Measurements from ENCODE around the gene RAB8B.
"Not testable (repeated sequence)": the region's sequence is repeated elsewhere in the genome, so short reads cannot be mapped to it uniquely, and the experiment has no call there.

RAB8B gene

DNA sequence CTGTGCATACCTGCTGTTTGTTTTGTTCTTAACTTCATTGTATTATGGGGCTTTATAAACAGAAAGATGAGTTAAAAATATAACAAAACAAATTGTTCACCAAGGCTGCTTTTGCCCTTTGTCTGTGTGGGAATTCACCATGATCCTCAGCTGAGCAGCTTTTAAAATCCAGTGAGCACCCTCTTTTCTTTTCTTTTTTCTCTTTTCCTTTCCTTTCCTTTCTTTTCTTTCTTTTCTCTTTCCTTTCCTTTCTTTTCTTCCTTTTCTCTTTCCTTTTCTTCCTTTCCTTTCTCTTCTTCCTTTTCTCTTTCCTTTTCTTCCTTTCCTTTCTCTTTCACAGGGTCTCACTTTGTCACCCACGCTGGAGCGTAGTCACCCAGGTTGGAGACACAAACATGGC, 38.3 kb downstream of the RAB8B start:
- FAIRE-seq (no peak), DNase-seq (ENCODE audit: insufficient read length, low spot score) (no peak)
- TF ChIP-seq POLR2A (IDR thresholded peaks at IDR 0.05; ENCODE audit: low read depth, low read length), result no peak

DNA sequence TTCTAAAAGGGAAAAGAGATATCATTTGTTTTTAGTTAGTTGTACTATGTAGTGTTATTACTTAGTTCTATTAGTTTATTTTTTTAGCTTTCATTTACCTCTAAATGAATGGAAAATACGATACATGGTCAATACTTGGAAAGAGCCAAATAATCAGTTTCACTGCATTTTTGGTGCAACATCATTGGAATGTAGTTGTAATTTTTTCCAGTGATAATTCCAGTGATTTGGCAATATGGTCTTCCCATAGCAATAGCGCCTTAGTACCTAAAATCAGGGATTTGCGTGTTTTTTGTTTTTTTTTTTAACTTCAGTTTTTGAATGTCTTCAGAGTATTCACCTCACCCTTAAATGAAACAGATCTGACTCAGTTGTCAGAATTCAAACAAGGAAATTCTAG, 41.8 kb downstream of the RAB8B start:
- no peak for TF ChIP-seq POLR2A (IDR thresholded peaks at IDR 0.05; ENCODE audit: low read depth, low read length)
- DNase-seq (ENCODE audit: insufficient read length, low spot score) (no peak), FAIRE-seq (no peak)

DNA sequence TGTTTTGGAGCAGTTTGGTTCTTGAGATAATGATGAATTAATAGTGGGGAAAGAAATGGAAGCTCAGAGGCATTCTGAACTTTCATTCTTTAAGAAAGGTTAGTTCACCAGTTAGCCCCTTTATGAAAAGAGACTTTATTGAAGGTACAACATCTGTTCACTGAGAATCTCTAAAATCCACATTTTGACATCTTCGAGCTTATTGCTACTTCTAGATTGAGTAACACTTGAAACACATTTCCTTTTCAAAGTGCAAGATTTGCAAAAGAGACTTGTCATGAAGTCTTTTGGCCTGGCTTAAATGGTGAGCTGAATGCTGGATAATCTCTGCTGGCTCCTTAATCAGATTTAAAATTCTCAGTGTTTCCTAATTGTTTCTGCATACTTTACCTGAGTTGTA, 42.3 kb downstream of the RAB8B start:
- no peak for DNase-seq (ENCODE audit: insufficient read length, low spot score)
- FAIRE-seq, result no peak

DNA sequence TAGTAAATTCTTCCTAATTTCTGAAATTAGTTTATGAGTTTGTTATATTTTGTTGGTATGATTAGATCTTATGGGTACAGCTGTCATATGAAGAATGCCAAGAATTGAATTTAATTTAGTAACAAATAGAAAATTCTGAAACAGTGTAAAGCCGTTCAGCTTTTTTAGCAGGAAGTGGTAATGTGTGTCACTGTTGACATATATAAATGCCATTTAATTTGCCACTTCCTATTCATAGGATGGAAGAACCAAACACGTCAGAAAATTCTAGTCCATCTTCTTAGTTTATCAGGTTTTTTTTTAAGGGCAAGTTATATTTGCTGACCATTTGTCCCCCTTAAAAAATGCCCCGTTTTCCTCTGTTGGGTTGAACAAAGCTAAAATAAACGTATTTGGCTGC, 43.0 kb downstream of the RAB8B start:
- DNase-seq (ENCODE audit: insufficient read length, low spot score) (no peak), FAIRE-seq (no peak)
- no peak for TF ChIP-seq POLR2A (IDR thresholded peaks at IDR 0.05; ENCODE audit: low read depth, low read length)

More for the DNA sequence above, 42.3 kb downstream of the RAB8B start:
- TF ChIP-seq POLR2A (IDR thresholded peaks at IDR 0.05; ENCODE audit: low read depth, low read length), result no peak

DNA sequence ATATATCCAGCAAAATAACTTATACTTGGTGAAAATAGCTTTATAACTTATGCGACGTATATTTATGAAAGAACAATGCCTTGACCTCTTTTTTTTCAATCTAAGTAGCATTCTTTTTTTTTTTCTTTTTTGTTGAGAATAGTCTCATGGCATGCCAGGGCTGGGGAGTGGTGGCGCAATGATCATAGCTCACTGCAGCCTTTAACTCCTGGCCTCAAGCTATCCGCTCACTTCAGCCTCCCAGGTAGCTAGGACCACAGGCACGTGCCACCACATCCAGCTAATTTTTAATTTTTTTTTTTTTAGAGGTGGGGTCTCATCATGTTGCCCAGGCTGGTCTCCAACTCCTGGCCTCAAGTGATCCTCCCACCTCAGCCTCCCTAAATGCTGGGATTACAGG, 43.5 kb downstream of the RAB8B start:
- FAIRE-seq, result no peak
- TF ChIP-seq POLR2A (IDR thresholded peaks at IDR 0.05; ENCODE audit: low read depth, low read length), result no peak
- DNase-seq (ENCODE audit: insufficient read length, low spot score), result no peak

DNA sequence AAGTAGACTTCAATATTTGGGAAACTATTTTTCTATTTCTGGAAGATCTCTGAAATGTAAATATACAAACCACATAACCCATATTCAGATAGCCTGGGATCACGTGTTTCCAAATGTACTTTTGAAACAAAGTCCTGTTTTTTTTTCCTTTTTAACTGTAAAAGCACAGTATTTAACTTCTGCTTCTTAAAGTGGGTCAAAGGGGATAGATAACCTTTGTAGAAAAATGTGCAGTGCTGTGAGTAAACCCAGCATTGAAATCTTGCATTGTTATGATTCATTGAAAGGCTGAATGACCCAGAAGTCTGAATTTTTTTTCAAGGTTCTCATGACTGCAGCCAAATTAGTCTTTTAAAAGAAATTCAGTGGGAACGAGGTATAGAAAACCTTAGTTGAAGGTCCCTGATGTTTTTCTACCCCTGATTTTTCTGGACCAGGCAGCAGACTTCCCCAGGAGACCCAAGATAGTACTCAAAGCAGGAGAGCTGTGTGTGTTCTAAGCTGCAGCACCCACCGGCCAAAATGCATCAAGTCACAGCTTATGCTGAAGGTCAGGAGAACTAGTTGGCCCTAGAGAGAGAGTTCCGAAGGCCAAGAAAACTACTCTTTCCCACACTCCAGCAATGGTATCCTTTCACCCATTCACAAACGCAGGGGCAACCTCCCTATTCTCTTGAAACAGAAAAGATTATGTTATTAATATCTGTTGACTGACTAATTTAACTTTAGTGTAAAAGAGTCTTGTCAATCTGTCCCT, 44.4 kb downstream of the RAB8B start:
- FAIRE-seq (peak; percentile 82), DNase-seq (ENCODE audit: insufficient read length, low spot score) (no peak)
- no peak for TF ChIP-seq POLR2A (IDR thresholded peaks at IDR 0.05; ENCODE audit: low read depth, low read length)

DNA sequence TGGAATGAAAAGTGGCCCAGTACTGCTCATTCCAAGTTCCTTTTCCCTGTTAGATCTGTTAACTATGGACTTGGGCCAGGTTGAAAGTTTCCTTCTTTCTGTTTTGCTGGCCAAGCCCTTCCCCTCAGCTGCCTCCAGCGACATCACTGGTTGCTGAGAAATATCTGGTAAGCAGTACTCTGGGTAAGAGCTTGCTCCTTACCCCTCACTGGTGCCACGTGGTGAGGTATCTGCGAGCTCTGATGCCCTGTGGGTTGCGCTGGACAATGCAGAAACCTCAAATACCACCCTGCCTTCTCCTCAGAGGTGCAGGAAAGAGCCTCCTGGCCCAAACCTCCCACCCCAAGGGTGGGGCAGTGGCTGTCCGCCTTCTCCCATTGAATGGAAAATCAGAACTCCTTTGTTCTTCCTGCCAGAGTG, 45.1 kb downstream of the RAB8B start:
- FAIRE-seq, result peak; percentile 69
- no peak for TF ChIP-seq POLR2A (IDR thresholded peaks at IDR 0.05; ENCODE audit: low read depth, low read length)
- DNase-seq (ENCODE audit: insufficient read length, low spot score), result no peak

DNA sequence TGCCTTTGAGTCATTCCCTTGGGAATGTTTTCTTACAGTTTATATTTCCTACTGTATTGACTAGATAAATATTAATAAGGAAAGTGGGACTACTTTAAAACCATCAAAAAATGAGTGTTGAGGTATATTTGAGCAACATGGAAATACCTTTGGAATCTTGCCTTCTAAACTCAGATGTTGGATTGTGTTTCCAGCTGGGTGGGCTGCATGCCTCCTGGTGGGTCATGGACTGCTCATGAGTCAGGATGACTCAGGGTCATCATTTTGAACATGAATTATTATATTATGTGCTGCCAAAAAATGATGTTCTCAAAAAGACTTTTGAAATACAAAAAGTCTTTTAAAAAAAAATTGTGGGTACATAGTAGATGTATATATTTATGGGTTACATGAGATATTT, 46.9 kb downstream of the RAB8B start:
- TF ChIP-seq POLR2A (IDR thresholded peaks at IDR 0.05; ENCODE audit: low read depth, low read length), result no peak
- DNase-seq (ENCODE audit: insufficient read length, low spot score) (no peak), FAIRE-seq (no peak)

DNA sequence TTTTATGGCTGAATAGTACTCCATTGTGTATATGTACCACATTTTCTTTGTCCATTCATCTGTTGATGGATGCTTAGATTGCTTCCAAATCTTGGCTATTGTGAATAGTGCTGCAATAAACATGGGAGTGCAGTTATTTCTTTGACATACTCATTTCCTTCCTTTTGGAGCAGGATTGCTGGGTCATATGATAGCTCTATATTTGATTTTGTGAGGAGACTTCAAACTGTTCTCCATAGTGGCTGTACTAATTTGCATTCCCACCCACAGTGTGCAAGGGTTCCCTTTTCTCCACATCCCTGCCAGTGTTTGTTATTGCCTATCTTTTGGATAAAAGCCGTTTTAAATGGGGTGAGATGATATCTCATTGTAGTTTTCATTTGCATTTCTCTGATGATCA, 47.7 kb downstream of the RAB8B start:
- not testable (repeated sequence) for FAIRE-seq; DNase-seq (ENCODE audit: insufficient read length, low spot score)

DNA sequence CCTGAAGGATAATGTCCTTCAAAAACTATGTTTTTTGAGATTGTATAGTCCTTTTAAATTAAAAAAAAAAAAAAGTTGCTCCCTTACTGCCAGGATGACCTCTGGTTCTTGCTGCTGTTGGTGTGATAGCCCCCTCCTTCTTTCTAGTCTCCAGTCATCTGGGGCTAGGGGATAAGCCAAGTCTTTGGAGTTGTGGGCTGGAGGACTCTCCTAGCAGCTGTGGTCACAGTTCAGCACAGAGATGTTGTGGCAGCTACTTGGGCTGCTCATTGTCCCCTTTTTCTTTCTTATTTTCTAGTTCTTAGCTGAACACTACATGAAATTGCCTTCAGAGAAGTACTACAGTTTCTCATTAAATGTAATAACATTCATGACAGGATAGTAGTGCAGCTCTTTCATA, 48.8 kb downstream of the RAB8B start:
- DNase-seq (ENCODE audit: insufficient read length, low spot score) (no peak), FAIRE-seq (no peak)
- no peak for TF ChIP-seq POLR2A (IDR thresholded peaks at IDR 0.05; ENCODE audit: low read depth, low read length)

DNA sequence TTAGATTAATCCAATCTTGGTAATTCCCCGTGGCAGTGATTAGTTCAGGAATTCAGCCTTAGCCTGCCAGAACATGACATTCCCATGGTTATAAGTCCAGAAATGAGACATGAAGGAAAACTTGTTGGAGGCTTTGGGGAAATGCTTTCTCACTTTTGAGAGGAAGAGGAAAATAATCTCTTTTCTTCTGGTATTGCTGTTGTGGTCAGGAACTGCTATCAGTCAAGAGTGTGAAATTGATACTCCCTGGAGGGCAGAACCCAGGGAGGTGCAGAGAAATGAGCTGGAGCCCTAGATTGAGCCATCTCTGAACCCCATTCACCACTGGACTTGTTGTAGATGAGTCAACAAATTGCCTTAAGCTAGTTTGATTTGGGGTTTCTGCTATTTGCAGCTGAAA, 49.4 kb downstream of the RAB8B start:
- DNase-seq (ENCODE audit: insufficient read length, low spot score), result no peak
- TF ChIP-seq POLR2A (IDR thresholded peaks at IDR 0.05; ENCODE audit: low read depth, low read length), result no peak
- peak; percentile 57 for FAIRE-seq

DNA sequence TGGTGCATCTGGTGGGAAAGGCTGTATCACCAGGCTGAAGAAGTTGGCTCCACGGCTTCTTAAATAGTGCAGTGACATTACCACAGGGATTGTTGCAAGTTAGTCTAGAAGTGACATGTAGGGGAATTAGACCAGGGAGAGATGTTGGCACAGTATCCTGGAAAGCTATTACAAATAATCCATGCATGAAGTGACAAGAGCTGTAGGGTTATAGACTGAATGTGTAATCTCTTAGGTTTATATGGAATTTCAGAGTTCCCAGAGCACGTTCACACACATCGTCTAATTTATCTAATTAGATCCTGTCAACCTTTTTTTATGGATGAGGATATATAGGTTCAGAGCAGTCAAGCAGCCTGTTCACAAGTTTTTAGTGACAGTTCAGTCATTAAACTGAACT, 50.7 kb downstream of the RAB8B start:
- FAIRE-seq (no peak), DNase-seq (ENCODE audit: insufficient read length, low spot score) (no peak)

DNA sequence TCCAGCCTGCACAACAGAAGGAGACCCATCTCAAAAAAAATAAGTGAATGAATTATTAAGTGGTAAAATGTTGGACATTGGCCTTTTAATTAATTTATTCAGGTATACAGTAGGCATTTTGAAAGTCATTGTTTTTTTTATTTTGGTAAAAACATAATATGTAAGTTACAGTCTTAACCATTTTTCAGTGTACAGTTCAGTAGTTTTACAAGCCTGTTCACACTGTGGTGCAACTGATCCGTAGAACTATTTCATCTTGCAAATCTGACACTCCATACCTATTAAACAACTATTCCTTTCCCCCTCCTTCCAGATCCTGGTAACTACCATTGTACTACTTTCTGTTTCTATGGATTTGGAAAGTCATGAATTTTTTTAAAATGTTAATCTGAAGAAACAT, 51.9 kb downstream of the RAB8B start:
- FAIRE-seq (no peak), DNase-seq (ENCODE audit: insufficient read length, low spot score) (no peak)
- no peak for TF ChIP-seq POLR2A (IDR thresholded peaks at IDR 0.05; ENCODE audit: low read depth, low read length)

More for the DNA sequence above, 50.7 kb downstream of the RAB8B start:
- TF ChIP-seq POLR2A (IDR thresholded peaks at IDR 0.05; ENCODE audit: low read depth, low read length), result no peak

DNA sequence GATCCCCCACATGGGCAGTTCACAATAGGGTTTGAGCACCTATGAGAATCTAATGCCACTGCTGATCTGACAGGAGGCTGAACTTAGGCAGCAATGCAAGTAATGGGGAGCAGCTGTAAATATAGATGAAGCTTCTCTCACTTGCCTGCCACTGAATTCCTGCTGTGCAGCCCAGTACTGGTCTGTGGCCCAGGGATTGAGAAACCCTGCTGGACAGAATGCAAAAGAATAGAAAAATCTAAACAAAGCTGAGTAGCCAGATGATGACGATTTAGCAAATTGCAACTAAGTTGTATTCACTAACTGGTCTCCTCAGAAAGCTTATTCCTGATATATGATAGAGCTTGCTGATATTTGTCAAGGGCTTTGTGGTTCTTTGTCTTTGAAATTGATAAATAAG, 53.7 kb downstream of the RAB8B start:
- DNase-seq (ENCODE audit: insufficient read length, low spot score), result no peak
- no peak for TF ChIP-seq POLR2A (IDR thresholded peaks at IDR 0.05; ENCODE audit: low read depth, low read length)
- no peak for FAIRE-seq

DNA sequence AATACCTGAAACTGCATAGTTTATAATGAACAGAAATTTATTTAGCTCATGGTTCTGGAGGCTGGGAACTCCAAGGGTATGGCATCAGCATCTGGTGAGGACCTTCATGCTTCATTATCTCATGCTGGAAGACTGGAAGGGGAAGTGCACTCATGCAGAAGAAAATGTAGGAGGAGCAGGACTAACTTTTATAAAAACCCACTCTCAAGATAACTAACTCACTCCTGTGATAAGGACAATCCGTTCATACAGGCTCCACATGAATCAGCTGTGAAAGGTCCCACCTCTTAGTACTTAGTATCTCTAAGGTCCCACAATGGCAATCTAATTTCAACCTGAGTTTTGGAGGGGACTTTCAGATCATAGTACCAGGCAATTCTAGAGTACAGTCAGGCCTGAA, 54.4 kb downstream of the RAB8B start:
- FAIRE-seq (no peak), DNase-seq (ENCODE audit: insufficient read length, low spot score) (no peak)
- TF ChIP-seq POLR2A (IDR thresholded peaks at IDR 0.05; ENCODE audit: low read depth, low read length), result no peak

DNA sequence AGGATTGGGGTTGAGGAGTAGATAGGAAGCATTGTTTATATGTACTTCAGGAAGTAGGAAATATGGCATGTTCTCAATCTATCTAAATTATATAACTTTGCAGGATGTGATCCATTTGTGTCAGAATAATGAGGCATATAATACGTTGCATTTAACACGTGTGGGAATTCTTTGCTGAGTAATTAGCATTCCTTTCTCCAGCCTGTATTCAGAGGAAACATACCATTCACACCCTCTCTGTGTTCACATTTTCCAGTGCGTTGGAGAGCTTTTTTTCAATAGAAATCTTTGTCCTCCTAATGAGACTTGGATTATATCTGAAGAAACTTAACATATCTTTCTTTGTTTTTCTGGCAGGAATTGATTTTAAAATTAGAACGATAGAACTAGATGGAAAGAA, 55.0 kb downstream of the RAB8B start:
- DNase-seq (ENCODE audit: insufficient read length, low spot score) (no peak), FAIRE-seq (no peak)
- TF ChIP-seq POLR2A (IDR thresholded peaks at IDR 0.05; ENCODE audit: low read depth, low read length), result no peak
